HCT116 (cell line): Measurements from ENCODE around the gene EN2. TPM values are rescaled to one million over a fixed set of nuclear protein-coding genes. Genes with fewer than 3 reads are reported as not detected.

Experiments
- ATAC-seq: fragments of 200-7000 bp; cut with Tn5 transposase; 2 replicates; pipeline ENCODE4 v1.9.1; 2020; ENCODE audit warnings: mild to moderate bottlenecking, moderate library complexity
- BruUV-seq: library from RNA; stranded (reverse); fragments of 400-500 nt; replicated peaks from 2 replicates; lab custom pipeline; 2021; lab: Mats Ljungman, UMichigan
- CTCF ChIA-PET: fragments of 300-600 bp; sonication (Branson Sonifier 250); formaldehyde crosslinking; loops from one replicate; lab custom pipeline; 2021; ENCODE audit warnings: antibody characterized with exemption; lab: Charles Lee
- POLR2A ChIA-PET: fragments of 300-600, 350-600 bp; sonication (Branson Sonifier 250); formaldehyde crosslinking; loops from one replicate; lab custom pipeline; 2021; ENCODE audit warnings: antibody characterized with exemption; lab: Charles Lee
- RAD21 ChIA-PET, 2 experiments: fragments of 300-600 bp; sonication (Branson Sonifier 250); formaldehyde crosslinking; loops; one replicate each; lab custom pipeline; 2023; ENCODE audit warnings: low total read pairs in 2 of 2; ENCODE audit not compliant: uncharacterized antibody in 2 of 2, unreplicated experiment in 2 of 2, low non-redundant PET in 1 of 2; lab: Charles Lee
- DNase-seq: peaks from one replicate; pipeline ENCODE4 v3.0.0-alpha.2; 2010; ENCODE audit warnings: low read depth, low spot score
- H2AFZ ChIP-seq: fragments of 200-600 bp; shearing (Covaris generic), sonication (generic); 2 replicates; pipeline ENCODE4 v1.6.1; 2017; ENCODE audit warnings: low read depth, mixed run types, mixed read lengths, antibody characterized with exemption, low read length; ENCODE audit not compliant: poor library complexity, severe bottlenecking
- H3K27ac ChIP-seq: 2 replicates; pipeline ENCODE4 v1.5.1; 2012; ENCODE audit warnings: low read depth, low read length
- H3K27me3 ChIP-seq: fragments of 200-600 bp; sonication (generic); 2 replicates; pipeline ENCODE4 v1.6.1; 2016; ENCODE audit warnings: mixed run types, low read length, mixed read lengths; ENCODE audit not compliant: insufficient read depth
- H3K36me3 ChIP-seq, 2 experiments: fragments of 200-500 bp in 1 of 2; fragments of 200-600 bp in 1 of 2; sonication (Bioruptor generic) in 1 of 2; sonication (generic) in 1 of 2; 2 replicates each; pipeline versions ENCODE4 v1.5.1 to v1.6.1; 2014 to 2016; ENCODE audit warnings: low read length in 2 of 2, inconsistent platforms in 1 of 2, mixed read lengths in 1 of 2, mixed run types in 1 of 2; ENCODE audit not compliant: insufficient read depth in 2 of 2, control insufficient read depth in 1 of 2
- H3K4me1 ChIP-seq, 2 experiments: fragments of 200-600 bp in 1 of 2; sonication (generic) in 1 of 2; 2 replicates each; pipeline versions ENCODE4 v1.5.1 to v1.6.1; 2012 to 2017; ENCODE audit warnings: low read length in 2 of 2, inconsistent platforms in 1 of 2, mild to moderate bottlenecking in 1 of 2, mixed read lengths in 1 of 2, mixed run types in 1 of 2, moderate library complexity in 1 of 2; ENCODE audit not compliant: insufficient read depth in 2 of 2, control insufficient read depth in 1 of 2
- H3K4me2 ChIP-seq: fragments of 200-600 bp; sonication (generic); 2 replicates; pipeline ENCODE4 v1.6.1; 2017; ENCODE audit warnings: mixed run types, low read length, mixed read lengths
- H3K4me3 ChIP-seq, 2 experiments: fragments of 200-600 bp in 1 of 2; sonication (generic) in 1 of 2; replicated peaks in 1 of 2; 2 replicates each; pipeline ENCODE4 v1.5.1; 2011 to 2016; ENCODE audit warnings: low read length in 2 of 2, control low read depth in 1 of 2, low read depth in 1 of 2, mild to moderate bottlenecking in 1 of 2, mixed read lengths in 1 of 2, mixed run types in 1 of 2
- H3K79me2 ChIP-seq: fragments of 200-600 bp; sonication (generic); 2 replicates; pipeline ENCODE4 v1.6.1; 2017; ENCODE audit warnings: mild to moderate bottlenecking, mixed run types, low read length, moderate library complexity, mixed read lengths; ENCODE audit not compliant: insufficient read depth
- H3K9ac ChIP-seq: fragments of 200-600 bp; sonication (generic); 2 replicates; pipeline ENCODE4 v1.6.1; 2016; ENCODE audit warnings: low read length, mixed read lengths
- H3K9me2 ChIP-seq: fragments of 200-600 bp; sonication (generic), shearing (Covaris generic); 2 replicates; pipeline ENCODE4 v1.6.1; 2017; ENCODE audit warnings: mixed run types, mild to moderate bottlenecking, moderate library complexity; ENCODE audit not compliant: insufficient read depth
- H3K9me3 ChIP-seq, 2 experiments: fragments of 200-500 bp in 1 of 2; fragments of 200-600 bp in 1 of 2; sonication (Bioruptor generic) in 1 of 2; sonication (generic) in 1 of 2; 2 replicates each; pipeline ENCODE4 v1.6.1; 2014 to 2017; ENCODE audit warnings: low read length in 2 of 2, mixed read lengths in 2 of 2, inconsistent platforms in 1 of 2, low read depth in 1 of 2, mild to moderate bottlenecking in 1 of 2, mixed run types in 1 of 2, moderate library complexity in 1 of 2; ENCODE audit not compliant: control insufficient read depth in 1 of 2, insufficient read depth in 1 of 2
- H4K20me1 ChIP-seq: fragments of 200-600 bp; sonication (generic), shearing (Covaris generic); 2 replicates; pipeline ENCODE4 v1.6.1; 2017; ENCODE audit warnings: mixed run types, mild to moderate bottlenecking, moderate library complexity; ENCODE audit not compliant: insufficient read depth
- ELF1 ChIP-seq: IDR thresholded peaks from 2 replicates; pipeline ENCODE4 v1.6.1; 2012; ENCODE audit warnings: low read depth, borderline replicate concordance
- EZH2 ChIP-seq: fragments of 200-600 bp; sonication (generic); IDR thresholded peaks from 2 replicates; pipeline ENCODE4 v1.6.1; 2017; ENCODE audit warnings: antibody characterized with exemption, mixed run types
- FOSL1 ChIP-seq: IDR thresholded peaks from 2 replicates; pipeline ENCODE4 v1.6.1; 2012; ENCODE audit warnings: low read depth
- MAX ChIP-seq: IDR thresholded peaks from 2 replicates; pipeline ENCODE4 v1.6.1; 2012
- POLR2A ChIP-seq: IDR thresholded peaks from 2 replicates; pipeline ENCODE4 v1.7.0; 2011; ENCODE audit warnings: borderline replicate concordance; ENCODE audit not compliant: insufficient read depth, insufficient read length; ENCODE audit errors: extremely low read depth
- POLR2AphosphoS5 ChIP-seq: IDR thresholded peaks from 2 replicates; pipeline ENCODE4 v1.6.1; 2011; ENCODE audit warnings: mild to moderate bottlenecking, low read depth, low read length, moderate library complexity
- RAD21 ChIP-seq: IDR thresholded peaks from 2 replicates; pipeline ENCODE4 v1.6.1; 2012; ENCODE audit warnings: low read depth, mild to moderate bottlenecking
- SIN3A ChIP-seq: IDR thresholded peaks from 2 replicates; pipeline ENCODE4 v1.6.1; 2012; ENCODE audit warnings: low read depth
- SP1 ChIP-seq: IDR thresholded peaks from 2 replicates; pipeline ENCODE4 v1.6.1; 2012; ENCODE audit warnings: low read depth
- SRF ChIP-seq: IDR thresholded peaks from 2 replicates; pipeline ENCODE4 v1.6.1; 2012; ENCODE audit warnings: low read depth
- TCF7L2 ChIP-seq: IDR thresholded peaks from 2 replicates; pipeline ENCODE4 v1.7.0; 2011; ENCODE audit warnings: borderline replicate concordance, inconsistent platforms; ENCODE audit not compliant: insufficient read depth, insufficient read length; ENCODE audit errors: extremely low read depth
- YY1 ChIP-seq: IDR thresholded peaks from 2 replicates; pipeline ENCODE4 v1.6.1; 2011; ENCODE audit warnings: low read length, low read depth, moderate library complexity, mild to moderate bottlenecking; ENCODE audit not compliant: insufficient replicate concordance; ENCODE audit errors: extremely low read depth
- ZFX ChIP-seq: fragments of 450-650 bp; IDR thresholded peaks from 2 replicates; pipeline ENCODE4 v1.6.1; 2017
- ZNF274 ChIP-seq: fragments of 200-500 bp; sonication (Bioruptor generic); IDR thresholded peaks from 2 replicates; pipeline ENCODE4 v1.6.1; 2014; ENCODE audit warnings: mild to moderate bottlenecking, low read depth, low read length, inconsistent platforms
- intact Hi-C: fragments of 100-400 bp; cut with micrococcal nuclease; formaldehyde crosslinking; loops from 2 replicates; pipeline ENCODE4 v1.10.0; 2022
- total RNA-seq: library from RNA; stranded (reverse); gene quantifications from one replicate; pipeline ENCODE4 v1.2.1, GENCODE V29; 2021; ENCODE audit not compliant: unreplicated experiment
- TF ChIP-seq, protein P1 (sequence below), 3 experiments: fragments of 200-600 bp in 1 of 3; sonication (generic) in 1 of 3; IDR thresholded peaks in 2 of 3; conservative IDR thresholded peaks in 1 of 3; 2 replicates each; pipeline ENCODE4 v1.5.1; 2012 to 2017; ENCODE audit warnings: low read depth in 2 of 3, low read length in 2 of 3, antibody characterized with exemption in 1 of 3, borderline replicate concordance in 1 of 3, control low read depth in 1 of 3, mild to moderate bottlenecking in 1 of 3, mixed read lengths in 1 of 3, mixed run types in 1 of 3, moderate library complexity in 1 of 3; ENCODE audit not compliant: insufficient read depth in 1 of 3

EN2 gene
- total RNA-seq, 1 experiment from 2014 or later, result 0.32 TPM

DNA sequence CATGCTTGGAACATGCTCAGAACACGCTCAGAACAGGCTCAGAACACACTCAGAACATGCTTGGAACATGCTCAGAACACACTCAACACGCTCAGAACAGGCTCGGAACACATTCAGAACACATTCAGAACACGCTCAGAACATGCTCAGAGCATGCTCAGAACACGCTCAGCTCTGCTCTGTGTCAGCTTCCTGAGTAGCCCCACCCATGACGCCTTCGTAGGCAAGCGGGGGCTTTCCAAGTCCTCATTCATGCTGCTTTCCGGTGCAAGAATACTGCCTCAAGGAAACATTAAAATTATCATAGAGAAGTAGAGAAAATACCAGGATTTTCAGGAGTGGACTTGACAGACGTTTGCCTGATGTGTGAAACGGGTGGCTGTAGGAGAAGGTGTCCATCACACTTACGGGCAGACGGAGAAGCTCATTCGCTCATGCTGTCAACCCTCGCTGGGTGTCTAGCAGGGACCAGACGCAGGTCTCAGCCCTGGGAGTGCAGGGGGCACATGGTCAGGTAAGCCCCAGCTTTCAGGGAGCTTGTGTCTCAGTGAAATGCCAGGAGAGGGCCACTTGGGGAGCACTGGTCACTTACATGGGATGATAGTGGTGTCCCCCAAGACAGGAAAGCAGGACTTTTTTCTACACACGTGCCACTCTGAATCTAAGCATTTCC lies 24.7 kb downstream of the EN2 start:
- ChIA-PET RAD21 (no interaction called here), POLR2A (no interaction called here), CTCF (no interaction called here)
- ATAC-seq (no peak), DNase-seq (no peak)
- intact Hi-C loops, result no loop called here
- BruUV-seq, result no TSS peak
- H3K4me2 ChIP-seq, result no peak overlapping the region
- no peaks in the 10 kb centered on the region for H4K20me1 ChIP-seq
- H3K9me3 ChIP-seq, result peaks cover 0 to 6% of the 10 kb centered on the region in 2 experiments; a peak in 1 of 4 replicates
- no peaks in the 10 kb centered on the region for H3K79me2 ChIP-seq
- no peaks in the 10 kb centered on the region for H3K36me3 ChIP-seq
- no peaks in the 10 kb centered on the region for H3K27me3 ChIP-seq
- H3K4me3 ChIP-seq, result no peak overlapping the region
- no peak for TF ChIP-seq SP1
- no peak for TF ChIP-seq ZFX
- TF ChIP-seq FOSL1, result no peak
- TF ChIP-seq EZH2, result no peak
- TF ChIP-seq SIN3A, result no peak
- no peak for TF ChIP-seq ELF1
- no peak for TF ChIP-seq POLR2A
- TF ChIP-seq POLR2AphosphoS5, result no peak
- no peak for TF ChIP-seq MAX
- TF ChIP-seq, protein P1, sequence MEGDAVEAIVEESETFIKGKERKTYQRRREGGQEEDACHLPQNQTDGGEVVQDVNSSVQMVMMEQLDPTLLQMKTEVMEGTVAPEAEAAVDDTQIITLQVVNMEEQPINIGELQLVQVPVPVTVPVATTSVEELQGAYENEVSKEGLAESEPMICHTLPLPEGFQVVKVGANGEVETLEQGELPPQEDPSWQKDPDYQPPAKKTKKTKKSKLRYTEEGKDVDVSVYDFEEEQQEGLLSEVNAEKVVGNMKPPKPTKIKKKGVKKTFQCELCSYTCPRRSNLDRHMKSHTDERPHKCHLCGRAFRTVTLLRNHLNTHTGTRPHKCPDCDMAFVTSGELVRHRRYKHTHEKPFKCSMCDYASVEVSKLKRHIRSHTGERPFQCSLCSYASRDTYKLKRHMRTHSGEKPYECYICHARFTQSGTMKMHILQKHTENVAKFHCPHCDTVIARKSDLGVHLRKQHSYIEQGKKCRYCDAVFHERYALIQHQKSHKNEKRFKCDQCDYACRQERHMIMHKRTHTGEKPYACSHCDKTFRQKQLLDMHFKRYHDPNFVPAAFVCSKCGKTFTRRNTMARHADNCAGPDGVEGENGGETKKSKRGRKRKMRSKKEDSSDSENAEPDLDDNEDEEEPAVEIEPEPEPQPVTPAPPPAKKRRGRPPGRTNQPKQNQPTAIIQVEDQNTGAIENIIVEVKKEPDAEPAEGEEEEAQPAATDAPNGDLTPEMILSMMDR (IDR thresholded peaks at IDR 0.05 in 2 of 3, conservative IDR thresholded peaks at IDR 0.05 in 1 of 3; ENCODE audit: borderline replicate concordance in 1 of 3, insufficient read depth in 1 of 3, low read depth in 2 of 3, low read length in 2 of 3), result no peak
- no peak for TF ChIP-seq ZNF274
- no peak for TF ChIP-seq RAD21
- TF ChIP-seq TCF7L2, result no peak
- TF ChIP-seq YY1, result no peak
- TF ChIP-seq SRF, result no peak
- no peaks in the 10 kb centered on the region for H3K9me2 ChIP-seq
- H2AFZ ChIP-seq, result no peak overlapping the region
- no peaks in the 10 kb centered on the region for H3K4me1 ChIP-seq
- H3K27ac ChIP-seq, result no peak overlapping the region
- no peak overlapping the region for H3K9ac ChIP-seq
